ENCODE results near the gene HES6.

- no peak for TF ChIP-seq CTCF (IDR thresholded peaks at IDR 0.05)
- TF ChIP-seq POLR2A (IDR thresholded peaks at IDR 0.05): no peak
Observed at GRCh38 chr2:238279324-238279682, 39.5 kb upstream of the HES6 start.

Data from uterus (tissue), 2 donors.